CD4-positive, CD25-positive, alpha-beta regulatory T cell (primary cell): ENCODE results near the gene SRPK1. TPM values are rescaled to one million over a fixed set of nuclear protein-coding genes. Genes with fewer than 3 reads are reported as not detected.

Experiments
- ATAC-seq, 2 donors: fragments of 150-1000 bp; cut with Tn5 transposase; one replicate each; pipeline ENCODE4 v1.10.0; 2021; ENCODE audit warnings: low read depth in 2 of 2, moderate number of reproducible peaks in 2 of 2, moderate library complexity in 1 of 2
- DNase-seq, 3 donors: peaks; one replicate each; pipeline versions ENCODE4 v3.0.0 to v3.0.0-alpha.2; 2012 to 2022; ENCODE audit warnings: mixed read lengths in 1 of 3
- H3K27ac ChIP-seq: one replicate; pipeline ENCODE4 v1.7.0; 2013; ENCODE audit warnings: mild to moderate bottlenecking, low read length; ENCODE audit not compliant: insufficient read depth, poor library complexity, severe bottlenecking
- H3K27me3 ChIP-seq: one replicate; pipeline ENCODE4 v1.7.0; 2013; ENCODE audit warnings: low read length; ENCODE audit not compliant: control insufficient read depth, insufficient read depth
- H3K36me3 ChIP-seq: one replicate; pipeline ENCODE4 v1.7.0; 2013; ENCODE audit warnings: mild to moderate bottlenecking, low read length, moderate library complexity; ENCODE audit not compliant: control insufficient read depth, insufficient read depth
- H3K4me1 ChIP-seq: 2 replicates; pipeline ENCODE4 v1.7.0; 2013; ENCODE audit warnings: mild to moderate bottlenecking, low read length; ENCODE audit not compliant: insufficient read depth, control insufficient read depth, poor library complexity, severe bottlenecking
- H3K4me3 ChIP-seq: one replicate; pipeline ENCODE4 v1.7.0; 2013; ENCODE audit warnings: low read depth, mild to moderate bottlenecking, low read length, moderate library complexity
- H3K9me3 ChIP-seq, 2 experiments: 1 replicate in 1 of 2; 2 replicates in 1 of 2; pipeline ENCODE4 v1.7.0; 2013; ENCODE audit warnings: low read length in 2 of 2, mild to moderate bottlenecking in 1 of 2, moderate library complexity in 1 of 2; ENCODE audit not compliant: control insufficient read depth in 2 of 2
- H3K27ac Mint-ChIP-seq, 3 donors: one replicate each; pipeline ENCODE4 v1.8.0; 2020 to 2022; ENCODE audit warnings: mild to moderate bottlenecking in 3 of 3, mixed read lengths in 3 of 3, moderate library complexity in 2 of 3
- H3K27me3 Mint-ChIP-seq: one replicate; pipeline ENCODE4 v1.8.0; 2022; ENCODE audit warnings: mild to moderate bottlenecking, mixed read lengths
- H3K36me3 Mint-ChIP-seq: one replicate; pipeline ENCODE4 v1.8.0; 2020; ENCODE audit warnings: mixed read lengths
- H3K4me1 Mint-ChIP-seq, 4 donors: one replicate each; pipeline ENCODE4 v1.8.0; 2020 to 2022; ENCODE audit warnings: mixed read lengths in 4 of 4, mild to moderate bottlenecking in 1 of 4
- H3K4me3 Mint-ChIP-seq, 4 donors: one replicate each; pipeline ENCODE4 v1.8.0; 2020 to 2022; ENCODE audit warnings: mild to moderate bottlenecking in 4 of 4, mixed read lengths in 4 of 4, moderate library complexity in 3 of 4
- H3K9me3 Mint-ChIP-seq, 7 donors: one replicate each; pipeline ENCODE4 v1.8.0; 2020 to 2022; ENCODE audit warnings: mixed read lengths in 7 of 7, mild to moderate bottlenecking in 3 of 7, moderate library complexity in 2 of 7
- polyA plus RNA-seq, 4 donors: library from polyadenylated mRNA; unstranded; fragments of 300-500 nt; fragmentation: Illumina TruSeq; gene quantifications; one replicate each; pipeline ENCODE4 v1.2.3, GENCODE V29; 2021
- total RNA-seq: library from RNA; stranded (reverse); gene quantifications from one replicate; pipeline ENCODE4 v1.2.3, GENCODE V29; 2022

SRPK1 gene
- total and polyA plus RNA-seq, 5 donors from 2014 or later, result 47.0 to 65.4 (median 54.7) TPM

- Mint-ChIP-seq H3K27ac (peak overlapping the region in 1 of 3 donors; percentile 76), H3K4me3 (no peak overlapping the region), H3K4me1 (no peaks in the 10 kb centered on the region), H3K27me3 (peaks cover 18% of the 10 kb centered on the region), H3K9me3 (peaks cover 0 to 2% (median 0%) of the 10 kb centered on the region in 7 donors), H3K36me3 (no peaks in the 10 kb centered on the region)
- no peaks in the 10 kb centered on the region for H3K9me3 ChIP-seq
- DNase-seq (no peak), ATAC-seq (no peak)
- no peaks in the 10 kb centered on the region for H3K4me1 ChIP-seq
- no peak overlapping the region for H3K4me3 ChIP-seq
- no peak overlapping the region for H3K27ac ChIP-seq
- no peaks in the 10 kb centered on the region for H3K36me3 ChIP-seq
- peaks cover 8% of the 10 kb centered on the region for H3K27me3 ChIP-seq
Observed at GRCh38 chr6:35810971-35811698, 109.8 kb downstream of the SRPK1 start.

- H3K27ac ChIP-seq, result no peak overlapping the region
- H3K4me1 Mint-ChIP-seq, result peaks cover 0 to under 1% (median under 1%) of the 10 kb centered on the region in 4 donors
- peaks cover 0 to 2% (median 0%) of the 10 kb centered on the region in 7 donors for H3K9me3 Mint-ChIP-seq
- no peaks in the 10 kb centered on the region for H3K9me3 ChIP-seq
- ATAC-seq (no peak), DNase-seq (no peak)
- no peak overlapping the region for H3K27ac Mint-ChIP-seq
- no peaks in the 10 kb centered on the region for H3K4me1 ChIP-seq
- no peaks in the 10 kb centered on the region for H3K36me3 Mint-ChIP-seq
- no peaks in the 10 kb centered on the region for H3K36me3 ChIP-seq
- no peak overlapping the region for H3K4me3 Mint-ChIP-seq
- peaks cover 18% of the 10 kb centered on the region for H3K27me3 Mint-ChIP-seq
- no peak overlapping the region for H3K4me3 ChIP-seq
- H3K27me3 ChIP-seq, result peaks cover 8% of the 10 kb centered on the region
Observed at GRCh38 chr6:35809809-35810208, 111.1 kb downstream of the SRPK1 start.

- peaks cover 0 to 2% (median under 1%) of the 10 kb centered on the region in 4 donors for H3K4me1 Mint-ChIP-seq
- no peaks in the 10 kb centered on the region for H3K36me3 Mint-ChIP-seq
- H3K4me3 ChIP-seq, result no peak overlapping the region
- no peaks in the 10 kb centered on the region for H3K36me3 ChIP-seq
- peaks cover 18% of the 10 kb centered on the region for H3K27me3 Mint-ChIP-seq
- peaks cover 8% of the 10 kb centered on the region for H3K27me3 ChIP-seq
- no peaks in the 10 kb centered on the region for H3K9me3 ChIP-seq
- DNase-seq (no peak), ATAC-seq (no peak)
- no peak overlapping the region for H3K4me3 Mint-ChIP-seq
- H3K27ac Mint-ChIP-seq, result no peak overlapping the region
- H3K4me1 ChIP-seq, result no peaks in the 10 kb centered on the region
- no peak overlapping the region for H3K27ac ChIP-seq
- peaks cover 0 to 2% (median 0%) of the 10 kb centered on the region in 7 donors for H3K9me3 Mint-ChIP-seq
Observed at GRCh38 chr6:35808688-35809087, 112.2 kb downstream of the SRPK1 start.

- peaks cover 22% of the 10 kb centered on the region for H3K27me3 Mint-ChIP-seq
- no peaks in the 10 kb centered on the region for H3K4me1 ChIP-seq
- peaks cover 0 to 2% (median under 1%) of the 10 kb centered on the region in 4 donors for H3K4me1 Mint-ChIP-seq
- peaks cover 8% of the 10 kb centered on the region for H3K27me3 ChIP-seq
- H3K27ac Mint-ChIP-seq, result no peak within 1 kb of the TSS
- H3K36me3 ChIP-seq, result no peaks in the 10 kb centered on the region
- peak; percentile 34 to 52 for ATAC-seq
- no peak within 1 kb of the TSS for H3K27ac ChIP-seq
- H3K9me3 ChIP-seq, result no peaks in the 10 kb centered on the region
- no peaks in the 10 kb centered on the region for H3K36me3 Mint-ChIP-seq
- H3K4me3 ChIP-seq, result no peak within 1 kb of the TSS
- DNase-seq, result peak in 2 of 3 donors; percentile 28 to 40
- peaks cover 0 to 2% (median 0%) of the 10 kb centered on the region in 7 donors for H3K9me3 Mint-ChIP-seq
- no peak within 1 kb of the TSS for H3K4me3 Mint-ChIP-seq
Observed at GRCh38 chr6:35804996-35805736, 115.7 kb downstream of the SRPK1 start, which contains the start of gene LHFPL5. Gene LHFPL5, plus strand, starts transcription at chr6:35805352. Its CDS starts 319 bp downstream, at chr6:35805671.

GRCh38 chr6:35801148-35801547 is 119.8 kb downstream of the SRPK1 start:
- Mint-ChIP-seq H3K4me1 (peaks cover 0 to 2% (median under 1%) of the 10 kb centered on the region in 4 donors), H3K27ac (no peak overlapping the region), H3K9me3 (peaks cover 0 to 1% (median 0%) of the 10 kb centered on the region in 7 donors), H3K4me3 (no peak overlapping the region), H3K36me3 (no peaks in the 10 kb centered on the region), H3K27me3 (peaks cover 10% of the 10 kb centered on the region)
- H3K36me3 ChIP-seq, result no peaks in the 10 kb centered on the region
- H3K27ac ChIP-seq, result no peak overlapping the region
- H3K4me1 ChIP-seq, result no peaks in the 10 kb centered on the region
- DNase-seq (no peak), ATAC-seq (no peak)
- H3K27me3 ChIP-seq, result no peaks in the 10 kb centered on the region
- H3K4me3 ChIP-seq, result no peak overlapping the region
- H3K9me3 ChIP-seq, result no peaks in the 10 kb centered on the region

- DNase-seq (no peak), ATAC-seq (no peak)
- Histone ChIP-seq H3K27ac (no peak overlapping the region), H3K9me3 (no peaks in the 10 kb centered on the region), H3K4me3 (no peak overlapping the region), H3K36me3 (no peaks in the 10 kb centered on the region), H3K4me1 (no peaks in the 10 kb centered on the region), H3K27me3 (no peaks in the 10 kb centered on the region)
- Mint-ChIP-seq H3K27ac (no peak overlapping the region), H3K4me3 (no peak overlapping the region), H3K27me3 (peaks cover 17% of the 10 kb centered on the region), H3K4me1 (no peaks in the 10 kb centered on the region), H3K36me3 (no peaks in the 10 kb centered on the region), H3K9me3 (no peaks in the 10 kb centered on the region)
Observed at GRCh38 chr6:35798706-35799105, 122.2 kb downstream of the SRPK1 start.

- no peaks in the 10 kb centered on the region for H3K4me1 Mint-ChIP-seq
- H3K36me3 ChIP-seq, result no peaks in the 10 kb centered on the region
- peak overlapping the region in 1 of 3 donors; percentile 15 for H3K27ac Mint-ChIP-seq
- H3K9me3 ChIP-seq, result no peaks in the 10 kb centered on the region
- no peaks in the 10 kb centered on the region for H3K9me3 Mint-ChIP-seq
- no peaks in the 10 kb centered on the region for H3K36me3 Mint-ChIP-seq
- ATAC-seq, result no peak
- no peak overlapping the region for H3K4me3 ChIP-seq
- DNase-seq, result no peak
- no peak overlapping the region for H3K4me3 Mint-ChIP-seq
- peaks cover 17% of the 10 kb centered on the region for H3K27me3 Mint-ChIP-seq
- no peak overlapping the region for H3K27ac ChIP-seq
- H3K27me3 ChIP-seq, result no peaks in the 10 kb centered on the region
- no peaks in the 10 kb centered on the region for H3K4me1 ChIP-seq
Observed at GRCh38 chr6:35797837-35798526, 122.9 kb downstream of the SRPK1 start.
